MCF 10A (cell line): ENCODE data around the gene PFDN2. TPM values are rescaled to one million over a fixed set of nuclear protein-coding genes. Genes with fewer than 3 reads are reported as not detected.

ENCODE experiments used
- BruUV-seq: library from RNA; stranded (reverse); fragments of 400-500 nt; replicated peaks from 2 replicates; lab custom pipeline; 2021; lab: Mats Ljungman, UMichigan
- CTCF ChIA-PET: fragments of 300-600 bp; sonication (Branson Sonifier 250); formaldehyde crosslinking; extraction: SDS; loops from one replicate; lab custom pipeline; 2021; ENCODE audit warnings: antibody characterized with exemption, inconsistent platforms; lab: Yijun Ruan, JAX
- POLR2A ChIA-PET: fragments of 300-600, 350-650 bp; sonication (Branson Sonifier 250); formaldehyde crosslinking; extraction: SDS; loops from one replicate; lab custom pipeline; 2020; ENCODE audit warnings: antibody characterized with exemption, inconsistent platforms; lab: Yijun Ruan, JAX
- DNase-seq: peaks from one replicate; pipeline ENCODE4 v3.0.0-alpha.2; 2018; ENCODE audit not compliant: unreplicated experiment
- H3K27ac Mint-ChIP-seq: one replicate; pipeline ENCODE4 v1.8.0; 2022; ENCODE audit warnings: mild to moderate bottlenecking, low read depth, mixed read lengths; ENCODE audit not compliant: unreplicated experiment
- H3K27me3 Mint-ChIP-seq: one replicate; pipeline ENCODE4 v1.8.0; 2022; ENCODE audit warnings: mixed read lengths; ENCODE audit not compliant: insufficient read depth, unreplicated experiment
- H3K36me3 Mint-ChIP-seq: one replicate; pipeline ENCODE4 v1.8.0; 2022; ENCODE audit warnings: mild to moderate bottlenecking, moderate library complexity, mixed read lengths; ENCODE audit not compliant: insufficient read depth, unreplicated experiment
- H3K4me1 Mint-ChIP-seq: one replicate; pipeline ENCODE4 v1.8.0; 2022; ENCODE audit warnings: mixed read lengths; ENCODE audit not compliant: insufficient read depth, unreplicated experiment
- H3K4me3 Mint-ChIP-seq: one replicate; pipeline ENCODE4 v1.8.0; 2022; ENCODE audit warnings: mild to moderate bottlenecking, moderate library complexity, mixed read lengths; ENCODE audit not compliant: unreplicated experiment
- H3K9me3 Mint-ChIP-seq: one replicate; pipeline ENCODE4 v1.8.0; 2022; ENCODE audit warnings: mixed read lengths; ENCODE audit not compliant: unreplicated experiment
- CTCF ChIP-seq: fragments of 200-600 bp; IDR thresholded peaks from one replicate; pipeline ENCODE4 v1.8.0; 2022; ENCODE audit warnings: antibody characterized with exemption, mild to moderate bottlenecking; ENCODE audit not compliant: unreplicated experiment
- intact Hi-C: fragments of 100-400 bp; cut with micrococcal nuclease; formaldehyde crosslinking; loops from 2 replicates; pipeline ENCODE4 v1.14.1; 2022
- total RNA-seq: library from RNA; stranded (reverse); gene quantifications from 2 replicates; pipeline ENCODE4 v1.2.3, GENCODE V29; 2022

PFDN2 gene
- total RNA-seq, 1 experiment from 2014 or later = 514 TPM

- Mint-ChIP-seq H3K27me3 (no peaks in the 10 kb centered on the region), H3K36me3 (peaks cover 55% of the 10 kb centered on the region), H3K4me1 (peaks cover 37% of the 10 kb centered on the region), H3K4me3 (no peak within 1 kb of the TSS), H3K9me3 (no peaks in the 10 kb centered on the region), H3K27ac (peak within 1 kb of the TSS; percentile 61)
- ChIA-PET POLR2A (interaction anchor here (0.6 to 6.7 kb wide), 22 partner anchors 8 to 836 kb away, joined by 3 to 91 read pairs (median 4); partner anchors contain the start of genes DCAF8, DEDD, F11R and NIT1), CTCF (interaction anchor here (0.6 to 10.3 kb wide), 39 partner anchors 9 to 1053 kb away, joined by 3 to 331 read pairs (median 9); partner anchors contain the start of genes ARHGAP30, DEDD, F11R and NECTIN4)
- no peak for DNase-seq
- intact Hi-C loops = loop anchor here (5.0 kb wide), 1 partner anchor 261 kb away; no protein-coding TSS in a partner anchor
- TF ChIP-seq CTCF = no peak
- BruUV-seq = no TSS peak
These were observed 19.4 kb downstream of the PFDN2 start, which contains the start of gene KLHDC9 for GRCh38 chr1:161098210-161099068. Gene KLHDC9 (plus strand): TSS chr1:161098361. CDS start chr1:161098536, 175 bp downstream.

- H3K27ac Mint-ChIP-seq = peak overlapping the region; percentile 61
- peak; percentile 91 for DNase-seq
- H3K27me3 Mint-ChIP-seq = no peaks in the 10 kb centered on the region
- H3K9me3 Mint-ChIP-seq = no peaks in the 10 kb centered on the region
- H3K4me1 Mint-ChIP-seq = peaks cover 49% of the 10 kb centered on the region
- ChIA-PET CTCF (interaction anchor here (0.8 to 10.3 kb wide), 41 partner anchors 10 to 434 kb away, joined by 3 to 331 read pairs (median 7); partner anchors contain the start of genes ARHGAP30, F11R, ITLN2 and NECTIN4), POLR2A (interaction anchor here (0.6 to 6.7 kb wide), 27 partner anchors 8 to 583 kb away, joined by 3 to 91 read pairs (median 5); partner anchors contain the start of genes DEDD, F11R, NIT1 and PFDN2)
- no TSS peak for BruUV-seq
- no peak overlapping the region for H3K4me3 Mint-ChIP-seq
- TF ChIP-seq CTCF = no peak
- H3K36me3 Mint-ChIP-seq = peaks cover 36% of the 10 kb centered on the region
- intact Hi-C loops = loop anchor here (2.0 to 5.0 kb wide), 3 partner anchors 259 to 416 kb away; no protein-coding TSS in a partner anchor
These were observed 21.3 kb downstream of the PFDN2 start for GRCh38 chr1:161096530-161096929.

- Mint-ChIP-seq H3K4me1 (peaks cover 49% of the 10 kb centered on the region), H3K4me3 (no peak overlapping the region), H3K36me3 (peaks cover 31% of the 10 kb centered on the region), H3K27ac (peak overlapping the region; percentile 61), H3K9me3 (no peaks in the 10 kb centered on the region), H3K27me3 (no peaks in the 10 kb centered on the region)
- no peak for TF ChIP-seq CTCF
- no TSS peak for BruUV-seq
- ChIA-PET CTCF (interaction anchor here (0.5 to 10.3 kb wide), 27 partner anchors 9 to 434 kb away, joined by 3 to 331 read pairs (median 11); partner anchors contain the start of genes ARHGAP30, ITLN2, NECTIN4 and NIT1), POLR2A (interaction anchor here (0.6 to 6.7 kb wide), 24 partner anchors 9 to 582 kb away, joined by 3 to 91 read pairs (median 5); partner anchors contain the start of genes DEDD, F11R, NIT1 and PFDN2)
- intact Hi-C loops = loop anchor here (2.0 to 5.0 kb wide), 3 partner anchors 259 to 415 kb away; no protein-coding TSS in a partner anchor
- DNase-seq = no peak
These were observed 21.8 kb downstream of the PFDN2 start for GRCh38 chr1:161096015-161096414.
